Sigmoid colon (tissue), 7 donors: Measurements from ENCODE around the gene PHC2. TPM values are rescaled to one million over a fixed set of nuclear protein-coding genes. Genes with fewer than 3 reads are reported as not detected.

ENCODE experiments used
- DNase-seq: peaks from one replicate; pipeline ENCODE4 v3.0.0-alpha.2; 2019
- H3K27ac ChIP-seq, 4 donors: fragments of 200-600 bp; sonication (generic); one replicate each; pipeline ENCODE4 v1.5.1; 2016 to 2019; ENCODE audit warnings: mild to moderate bottlenecking in 1 of 4
- H3K27me3 ChIP-seq, 3 donors: fragments of 200-600 bp; sonication (generic); one replicate each; pipeline ENCODE4 v1.5.1; 2019; ENCODE audit warnings: mild to moderate bottlenecking in 1 of 3
- H3K36me3 ChIP-seq, 4 donors: fragments of 200-600 bp; sonication (generic); one replicate each; pipeline ENCODE4 v1.5.1; 2016 to 2019
- H3K4me1 ChIP-seq, 4 donors: fragments of 200-600 bp; sonication (generic); one replicate each; pipeline ENCODE4 v1.5.1; 2017 to 2019
- H3K4me3 ChIP-seq, 4 donors: fragments of 200-600 bp; sonication (generic); one replicate each; pipeline ENCODE4 v1.5.1; 2017 to 2019; ENCODE audit warnings: mild to moderate bottlenecking in 2 of 4, moderate library complexity in 1 of 4
- H3K9me3 ChIP-seq, 4 donors: fragments of 200-600 bp in 3 of 4; sonication (generic) in 3 of 4; one replicate each; pipeline versions ENCODE4 v1.5.1 to v1.6.1; 2013 to 2019
- EP300 ChIP-seq, 4 donors: sonication (generic); formaldehyde crosslinking; IDR thresholded peaks; one replicate each; pipeline ENCODE4 v1.6.1; 2017; ENCODE audit warnings: antibody characterized with exemption in 4 of 4
- POLR2A ChIP-seq, 2 donors: fragments of 450-650 bp; IDR thresholded peaks; one replicate each; pipeline ENCODE4 v1.6.1; 2016; ENCODE audit warnings: antibody characterized with exemption in 2 of 2, mild to moderate bottlenecking in 2 of 2, moderate library complexity in 2 of 2
- POLR2AphosphoS5 ChIP-seq, 4 donors: sonication (generic); formaldehyde crosslinking; IDR thresholded peaks; one replicate each; pipeline ENCODE4 v1.6.1; 2017; ENCODE audit warnings: antibody characterized with exemption in 4 of 4
- WGBS, 2 donors: extraction: QIAGEN DNeasy Blood & Tissue Kit; methylation state at CpG; one replicate each; pipeline ENCODE4 v1.1.7; 2013; 5-methylcytosine and 5-hydroxymethylcytosine counted together
- intact Hi-C: fragments of 100-400 bp; cut with DNase I; formaldehyde crosslinking; loops from one replicate; pipeline ENCODE4 v1.15.1; 2023
- polyA plus RNA-seq, 3 donors: library from polyadenylated mRNA; stranded (reverse); fragments of 200-250 nt; gene quantifications; one replicate each; pipeline ENCODE4 v1.2.3, GENCODE V29; 2013
- total RNA-seq, 4 donors: library from RNA; depleted of rRNA; stranded (reverse); fragments of >200 nt; gene quantifications; one replicate each; pipeline ENCODE4 v1.1.0, GENCODE V29; 2016
- TF ChIP-seq, protein P1 (sequence below), 4 experiments: fragments of 450-650 bp in 3 of 4; fragments of 200-600 bp in 1 of 4; IDR thresholded peaks; one replicate each; pipeline ENCODE4 v1.5.1; 2016 to 2019; ENCODE audit warnings: antibody characterized with exemption in 4 of 4, mild to moderate bottlenecking in 3 of 4, moderate library complexity in 2 of 4
- donor health status: healthy with polysubstance abuse.
- donor health status: Bipolar disorder and iron deficiency.
- donor health status: healthy.

Gene PHC2
- total and polyA plus RNA-seq, 7 donors: 56.2 to 199 (median 96.3) TPM

DNA sequence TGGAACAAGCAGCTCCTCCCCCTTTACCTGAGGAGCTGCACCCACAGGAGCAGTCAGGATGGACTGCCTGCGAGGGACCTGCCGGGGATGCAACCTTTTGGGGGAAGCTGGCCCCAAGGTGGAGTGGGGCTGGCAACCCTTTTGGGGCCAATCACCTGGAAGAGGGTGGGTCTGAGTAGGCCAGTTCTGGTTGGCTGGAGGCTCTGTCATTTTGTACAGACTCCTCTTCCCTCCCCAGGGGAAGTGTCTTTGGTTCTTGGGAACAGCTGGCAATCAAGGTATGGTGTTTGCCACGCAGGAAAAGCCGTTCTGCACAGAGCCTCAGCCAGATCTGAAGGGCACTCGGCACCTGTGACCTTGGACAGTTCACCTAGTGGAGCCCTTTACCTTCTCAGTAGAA is 109.7 kb downstream of the PHC2 start:
- TF ChIP-seq EP300 (IDR thresholded peaks at IDR 0.05) (no peak), POLR2AphosphoS5 (IDR thresholded peaks at IDR 0.05) (peak in 2 of 4 donors; percentile 23 to 47)
- peaks cover 24 to 41% (median 38%) of the 10 kb centered on the region in 4 donors for H3K36me3 ChIP-seq

DNA sequence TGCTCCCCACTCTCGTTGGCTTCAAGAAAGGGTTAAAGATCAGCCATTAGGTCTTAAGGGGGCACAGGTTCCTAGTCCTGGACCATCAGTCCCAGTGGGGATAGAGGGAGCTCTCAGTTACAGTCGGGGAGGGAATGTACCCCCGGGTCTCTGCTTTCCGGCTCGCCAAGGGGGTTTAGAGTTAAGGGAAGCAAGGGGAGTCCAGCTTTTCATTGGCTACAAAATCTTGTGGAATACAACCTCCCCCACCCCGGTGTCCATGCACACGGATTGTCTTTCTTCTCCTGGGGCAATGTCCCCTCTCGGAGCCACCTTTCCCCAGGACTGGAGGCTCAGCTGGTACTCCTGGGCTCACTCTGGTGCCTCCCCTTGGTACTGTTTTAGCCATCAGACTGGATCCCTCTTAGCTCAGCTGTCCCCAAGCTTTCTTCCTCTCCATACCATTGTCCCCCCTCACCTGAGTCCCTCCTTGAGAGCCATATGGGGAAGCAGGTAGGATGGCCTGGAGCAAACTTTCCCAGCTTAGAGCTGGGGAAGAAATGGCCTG is 110.2 kb downstream of the PHC2 start, which contains the start of gene A3GALT2:
A3GALT2 (minus strand) TSS at position 480 of the 547 bp plus-strand sequence; CDS start at position 480, 0 bp downstream.
- Histone ChIP-seq H3K27ac (no peak within 1 kb of the TSS), H3K9me3 (no peaks in the 10 kb centered on the region), H3K4me1 (peaks cover 0 to 16% (median 5%) of the 10 kb centered on the region in 4 donors), H3K4me3 (no peak within 1 kb of the TSS), H3K36me3 (peaks cover 19 to 36% (median 33%) of the 10 kb centered on the region in 4 donors), H3K27me3 (no peaks in the 10 kb centered on the region)
- WGBS, 2 donors: 76 to 77% methylated on average over 8 of the region's 8 CpGs
- DNase-seq: no peak
- no peak for TF ChIP-seq POLR2A (IDR thresholded peaks at IDR 0.05)
- no peak for TF ChIP-seq EP300 (IDR thresholded peaks at IDR 0.05)
- TF ChIP-seq POLR2AphosphoS5 (IDR thresholded peaks at IDR 0.05): no peak
- TF ChIP-seq, protein P1, sequence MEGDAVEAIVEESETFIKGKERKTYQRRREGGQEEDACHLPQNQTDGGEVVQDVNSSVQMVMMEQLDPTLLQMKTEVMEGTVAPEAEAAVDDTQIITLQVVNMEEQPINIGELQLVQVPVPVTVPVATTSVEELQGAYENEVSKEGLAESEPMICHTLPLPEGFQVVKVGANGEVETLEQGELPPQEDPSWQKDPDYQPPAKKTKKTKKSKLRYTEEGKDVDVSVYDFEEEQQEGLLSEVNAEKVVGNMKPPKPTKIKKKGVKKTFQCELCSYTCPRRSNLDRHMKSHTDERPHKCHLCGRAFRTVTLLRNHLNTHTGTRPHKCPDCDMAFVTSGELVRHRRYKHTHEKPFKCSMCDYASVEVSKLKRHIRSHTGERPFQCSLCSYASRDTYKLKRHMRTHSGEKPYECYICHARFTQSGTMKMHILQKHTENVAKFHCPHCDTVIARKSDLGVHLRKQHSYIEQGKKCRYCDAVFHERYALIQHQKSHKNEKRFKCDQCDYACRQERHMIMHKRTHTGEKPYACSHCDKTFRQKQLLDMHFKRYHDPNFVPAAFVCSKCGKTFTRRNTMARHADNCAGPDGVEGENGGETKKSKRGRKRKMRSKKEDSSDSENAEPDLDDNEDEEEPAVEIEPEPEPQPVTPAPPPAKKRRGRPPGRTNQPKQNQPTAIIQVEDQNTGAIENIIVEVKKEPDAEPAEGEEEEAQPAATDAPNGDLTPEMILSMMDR (IDR thresholded peaks at IDR 0.05): no peak
- intact Hi-C loops: no loop called here

More for the DNA sequence above, 109.7 kb downstream of the PHC2 start:
- no peak overlapping the region for H3K4me3 ChIP-seq
- no peaks in the 10 kb centered on the region for H3K27me3 ChIP-seq
- H3K4me1 ChIP-seq: peaks cover 0 to 20% (median 6%) of the 10 kb centered on the region in 4 donors
- DNase-seq: peak; percentile 39
- intact Hi-C loops: no loop called here
- no peak overlapping the region for H3K27ac ChIP-seq
- WGBS, 2 donors: 59 to 88% methylated on average over 5 of the region's 5 CpGs
- H3K9me3 ChIP-seq: no peaks in the 10 kb centered on the region

DNA sequence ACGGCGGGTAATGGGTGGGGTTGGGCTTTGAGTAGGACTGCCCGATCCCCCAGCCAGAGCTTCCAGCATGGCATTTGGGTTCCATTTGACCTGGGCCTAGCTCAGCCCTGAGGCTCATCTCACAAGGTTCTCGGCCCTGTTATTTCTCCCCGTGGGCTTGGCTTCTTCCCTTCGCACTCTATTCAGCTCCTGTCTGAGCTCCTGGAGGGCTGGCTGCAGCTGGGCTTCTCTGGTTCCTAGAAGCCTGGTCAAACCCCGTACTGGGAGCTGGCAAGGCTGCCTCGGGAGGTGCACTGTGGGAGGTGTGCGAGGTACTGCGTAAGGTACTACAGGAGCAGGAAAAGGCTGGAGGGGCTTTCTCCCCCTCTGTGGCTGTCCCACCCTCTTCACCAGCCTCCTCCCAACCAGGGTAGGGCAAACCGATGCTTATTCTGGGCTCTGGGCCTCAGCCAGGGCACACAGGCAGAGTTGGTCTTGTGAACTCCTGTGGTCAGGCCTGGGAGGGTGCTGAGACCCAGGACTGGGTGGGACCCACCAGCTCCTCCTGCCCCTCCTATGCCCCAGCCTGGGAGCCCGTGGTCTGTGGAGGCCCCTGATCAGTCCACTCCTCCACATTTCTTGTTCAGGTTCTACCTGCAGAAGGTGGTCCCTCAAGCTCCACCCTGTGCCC is 110.8 kb downstream of the PHC2 start:
- Histone ChIP-seq H3K27ac (no peak overlapping the region), H3K27me3 (no peaks in the 10 kb centered on the region), H3K4me3 (no peak overlapping the region), H3K9me3 (no peaks in the 10 kb centered on the region), H3K4me1 (peaks cover 0 to 10% (median 2%) of the 10 kb centered on the region in 4 donors), H3K36me3 (peaks cover 13 to 30% (median 27%) of the 10 kb centered on the region in 4 donors)
- TF ChIP-seq POLR2A (IDR thresholded peaks at IDR 0.05) (no peak), EP300 (IDR thresholded peaks at IDR 0.05) (no peak), POLR2AphosphoS5 (IDR thresholded peaks at IDR 0.05) (no peak)
- TF ChIP-seq, protein P1 (IDR thresholded peaks at IDR 0.05): no peak
- intact Hi-C loops: no loop called here
- DNase-seq: no peak
- WGBS, 2 donors: 74 to 87% methylated on average over 12 of the region's 12 CpGs

DNA sequence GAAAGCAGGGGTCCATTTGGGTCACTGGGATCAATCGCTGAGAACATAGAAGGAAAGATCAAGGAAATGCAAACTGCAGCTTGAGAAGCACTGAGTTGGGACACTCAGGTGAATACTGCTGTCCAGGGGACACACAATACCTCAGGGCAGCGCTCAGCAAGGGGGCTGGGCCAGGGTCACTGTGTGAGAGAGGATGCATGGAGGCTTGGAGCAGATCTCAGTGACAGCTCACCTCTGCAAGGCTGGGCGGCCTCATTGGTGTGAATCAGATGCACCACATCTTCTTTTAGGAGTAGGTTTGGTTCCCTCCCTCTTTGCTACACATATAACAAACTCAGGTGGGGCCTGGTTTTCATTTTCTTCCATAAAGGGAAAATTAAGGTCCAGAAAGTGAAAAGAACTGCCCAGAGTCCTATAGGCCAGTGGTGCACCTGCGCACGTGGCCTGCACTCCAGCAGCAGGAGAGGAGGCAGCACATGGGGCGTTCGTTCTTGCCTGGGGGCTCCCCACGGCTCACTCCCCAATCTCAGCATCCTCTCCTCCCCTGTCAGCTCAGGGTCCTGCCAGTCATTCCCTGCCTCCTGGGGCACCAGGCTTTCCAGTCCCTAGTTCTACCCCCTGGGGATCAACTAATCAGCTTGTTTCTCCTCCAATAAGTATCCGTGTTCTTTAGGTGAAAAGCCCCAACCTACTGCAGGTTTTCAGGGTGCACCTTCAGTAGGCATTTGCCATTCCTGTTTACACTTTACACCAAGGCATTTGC is 111.5 kb downstream of the PHC2 start:
- H3K4me3 ChIP-seq: no peak overlapping the region
- intact Hi-C loops: no loop called here
- H3K4me1 ChIP-seq: peaks cover 0 to 3% (median 0%) of the 10 kb centered on the region in 4 donors
- WGBS, 2 donors: 92 to 93% methylated on average over 9 of the region's 9 CpGs
- no peak for DNase-seq
- H3K9me3 ChIP-seq: no peaks in the 10 kb centered on the region
- H3K27me3 ChIP-seq: no peaks in the 10 kb centered on the region
- no peak for TF ChIP-seq EP300 (IDR thresholded peaks at IDR 0.05)
- TF ChIP-seq, protein P1 (IDR thresholded peaks at IDR 0.05): no peak
- no peak for TF ChIP-seq POLR2AphosphoS5 (IDR thresholded peaks at IDR 0.05)
- no peak for TF ChIP-seq POLR2A (IDR thresholded peaks at IDR 0.05)
- peaks cover 6 to 23% (median 20%) of the 10 kb centered on the region in 4 donors for H3K36me3 ChIP-seq
- H3K27ac ChIP-seq: no peak overlapping the region

DNA sequence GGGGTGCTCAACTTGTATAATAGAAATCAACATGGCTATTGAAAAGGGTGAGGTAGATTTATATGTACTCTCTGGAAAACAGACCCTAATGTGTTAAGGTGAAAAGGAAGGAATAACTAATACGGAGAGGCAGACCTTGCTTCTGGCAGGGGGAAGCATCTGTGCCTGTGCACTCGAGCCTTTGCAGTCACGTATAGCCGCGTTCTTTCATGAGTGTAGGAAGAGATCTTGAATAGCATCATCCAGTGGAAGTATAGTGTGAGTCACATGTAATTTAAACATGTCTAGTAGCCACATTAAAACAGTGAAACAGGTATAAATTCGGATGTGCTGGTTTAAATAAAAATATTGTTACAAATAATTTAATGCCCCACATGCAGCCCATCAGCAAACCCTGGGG is 112.9 kb downstream of the PHC2 start:
- Histone ChIP-seq H3K27me3 (no peaks in the 10 kb centered on the region), H3K4me3 (no peak overlapping the region), H3K27ac (no peak overlapping the region), H3K36me3 (peaks cover 2 to 9% (median 6%) of the 10 kb centered on the region in 4 donors), H3K9me3 (no peaks in the 10 kb centered on the region), H3K4me1 (no peaks in the 10 kb centered on the region)
- TF ChIP-seq EP300 (IDR thresholded peaks at IDR 0.05) (no peak), POLR2A (IDR thresholded peaks at IDR 0.05) (no peak), POLR2AphosphoS5 (IDR thresholded peaks at IDR 0.05) (no peak)
- TF ChIP-seq, protein P1 (IDR thresholded peaks at IDR 0.05): no peak
- intact Hi-C loops: no loop called here
- 57 to 75% methylated on average over 6 of the region's 6 CpGs for WGBS, 2 donors
- no peak for DNase-seq
